ENCODE measurements around the gene DNASE2B.

DNA sequence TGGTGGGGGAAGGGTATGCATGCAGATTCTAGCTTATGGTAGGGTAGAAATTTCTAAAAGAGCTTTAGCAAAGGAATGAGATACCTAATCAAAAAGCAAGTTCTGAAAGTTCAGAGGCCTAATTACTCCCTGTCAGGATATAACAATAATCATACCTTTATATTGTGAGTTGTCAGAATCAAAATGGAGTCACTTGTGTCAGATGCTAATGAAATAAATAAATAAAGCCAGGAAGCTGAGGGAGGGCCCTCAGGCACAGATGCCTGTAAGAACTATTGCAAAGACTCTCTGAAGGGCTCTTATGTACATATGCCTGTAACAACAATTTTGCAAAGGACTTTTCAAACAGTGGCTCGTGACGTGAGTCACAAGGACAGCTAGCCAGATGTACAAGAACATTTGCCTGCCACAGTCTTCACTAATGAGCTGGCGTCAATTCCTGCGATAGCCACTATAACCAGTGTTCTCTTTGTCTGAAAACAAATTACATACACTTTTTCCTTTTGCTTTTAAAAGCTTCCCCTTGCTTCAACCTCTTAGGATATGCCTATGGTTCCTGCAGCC lies 27.4 kb upstream of the DNASE2B start:
- TF ChIP-seq EZH2 (IDR thresholded peaks at IDR 0.05; ENCODE audit: low read depth, unreplicated experiment) (no peak), CTCF (conservative IDR thresholded peaks at IDR 0.05; ENCODE audit: low read depth in 2 of 2) (no peak)
